Fibroblast of lung (primary cell): ENCODE data around the gene ASTN2. TPM values are rescaled to one million over a fixed set of nuclear protein-coding genes. Genes with fewer than 3 reads are reported as not detected.

Source experiments
- DNase-seq, 2 donors: peaks; one replicate each; pipeline versions ENCODE4 v3.0.0 to v3.0.0-alpha.2; 2010; ENCODE audit warnings: low read depth in 2 of 2
- H2AFZ ChIP-seq: 2 replicates; pipeline ENCODE4 v1.5.1; 2012; ENCODE audit warnings: low read length, control low read depth, inconsistent platforms
- H3K27ac ChIP-seq: 2 replicates; pipeline ENCODE4 v1.5.1; 2011; ENCODE audit warnings: low read length, control low read depth; ENCODE audit not compliant: insufficient read depth
- H3K27me3 ChIP-seq: 2 replicates; pipeline ENCODE4 v1.5.1; 2011; ENCODE audit warnings: mild to moderate bottlenecking, low read length; ENCODE audit not compliant: control insufficient read depth, insufficient read depth
- H3K36me3 ChIP-seq: 2 replicates; pipeline ENCODE4 v1.5.1; 2011; ENCODE audit warnings: low read length; ENCODE audit not compliant: control insufficient read depth, insufficient read depth
- H3K4me1 ChIP-seq: 2 replicates; pipeline ENCODE4 v1.5.1; 2011; ENCODE audit warnings: low read length; ENCODE audit not compliant: control insufficient read depth, insufficient read depth; ENCODE audit errors: extremely low read depth
- H3K4me2 ChIP-seq: 2 replicates; pipeline ENCODE4 v1.5.1; 2011; ENCODE audit warnings: low read length, control low read depth; ENCODE audit not compliant: insufficient read depth; ENCODE audit errors: extremely low read depth
- H3K4me3 ChIP-seq, 4 experiments: fragments of 200-600 bp in 1 of 4; sonication (generic) in 1 of 4; replicated peaks in 1 of 4; 2 replicates each; pipeline ENCODE4 v1.5.1; 2011 to 2016; ENCODE audit warnings: low read length in 4 of 4, low read depth in 3 of 4, mild to moderate bottlenecking in 3 of 4, control low read depth in 2 of 4, inconsistent platforms in 1 of 4, mixed read lengths in 1 of 4; ENCODE audit not compliant: insufficient read depth in 1 of 4; ENCODE audit errors: control extremely low read depth in 1 of 4
- H3K79me2 ChIP-seq: 2 replicates; pipeline ENCODE4 v1.5.1; 2012; ENCODE audit warnings: mild to moderate bottlenecking, low read length, inconsistent platforms; ENCODE audit not compliant: control insufficient read depth, insufficient read depth
- H3K9ac ChIP-seq: 2 replicates; pipeline ENCODE4 v1.5.1; 2011; ENCODE audit warnings: mild to moderate bottlenecking, low read length, control low read depth; ENCODE audit not compliant: insufficient read depth
- H3K9me3 ChIP-seq: 2 replicates; pipeline ENCODE4 v1.5.1; 2012; ENCODE audit warnings: low read depth, low read length; ENCODE audit not compliant: control insufficient read depth, insufficient read depth
- H4K20me1 ChIP-seq: 2 replicates; pipeline ENCODE4 v1.5.1; 2011; ENCODE audit warnings: low read length; ENCODE audit not compliant: control insufficient read depth, insufficient read depth; ENCODE audit errors: extremely low read depth
- EZH2 ChIP-seq: IDR thresholded peaks from 2 replicates; pipeline ENCODE4 v1.5.1; 2012; ENCODE audit warnings: low read length, control low read depth, mild to moderate bottlenecking; ENCODE audit errors: missing control alignments
- polyA plus RNA-seq, 2 donors: library from polyadenylated mRNA; depleted of rRNA in 1 of 2; stranded (reverse) in 1 of 2; unstranded in 1 of 2; fragments of >200 nt; gene quantifications; 2 replicates each; pipeline ENCODE4 v1.2.1, GENCODE V29; 2011 to 2012; ENCODE audit warnings: missing spikeins in 1 of 2
- total RNA-seq: library from RNA; depleted of rRNA; stranded (reverse); fragments of >200 nt; gene quantifications from 2 replicates; pipeline ENCODE4 v1.2.1, GENCODE V29; 2014
- TF ChIP-seq, protein P1 (sequence below), 2 donors: IDR thresholded peaks in 1 of 2; conservative IDR thresholded peaks in 1 of 2; 1 replicate in 1 of 2; 2 replicates in 1 of 2; pipeline ENCODE4 v1.5.1; 2011 to 2012; ENCODE audit warnings: low read length in 2 of 2, control low read depth in 1 of 2, inconsistent platforms in 1 of 2, low read depth in 1 of 2, mild to moderate bottlenecking in 1 of 2

Gene ASTN2
- total and polyA plus RNA-seq, 2 donors (not counting 1 experiment from before 2014, with no cell fraction given): 2.2 to 19.2 TPM

DNA sequence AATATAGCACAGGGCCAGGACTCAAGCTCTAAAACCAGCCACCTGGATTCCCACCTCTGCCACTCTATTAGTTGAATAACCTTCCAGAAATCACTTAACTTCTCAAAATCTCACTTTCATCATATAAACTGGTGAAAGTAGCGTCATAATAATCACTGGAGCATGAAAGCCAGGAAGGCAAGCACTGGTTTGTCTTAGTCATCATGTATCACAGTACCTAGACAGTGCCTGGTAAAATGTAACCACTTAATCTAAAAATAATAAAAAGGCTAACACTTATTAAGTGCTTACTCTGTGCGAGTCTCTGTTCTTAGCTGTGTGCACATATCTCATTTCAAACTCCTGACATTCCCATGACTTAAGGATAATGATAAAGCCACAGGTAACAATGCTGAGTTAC is 109.4 kb downstream of the ASTN2 start:
- Histone ChIP-seq H3K9ac (no peak overlapping the region), H3K4me2 (no peak overlapping the region), H3K79me2 (no peaks in the 10 kb centered on the region), H2AFZ (no peak overlapping the region), H3K4me1 (no peaks in the 10 kb centered on the region), H3K27ac (no peak overlapping the region), H3K9me3 (no peaks in the 10 kb centered on the region), H3K4me3 (no peak overlapping the region), H3K36me3 (no peaks in the 10 kb centered on the region), H3K27me3 (no peaks in the 10 kb centered on the region), H4K20me1 (no peaks in the 10 kb centered on the region)
- DNase-seq: no peak
- TF ChIP-seq, protein P1, sequence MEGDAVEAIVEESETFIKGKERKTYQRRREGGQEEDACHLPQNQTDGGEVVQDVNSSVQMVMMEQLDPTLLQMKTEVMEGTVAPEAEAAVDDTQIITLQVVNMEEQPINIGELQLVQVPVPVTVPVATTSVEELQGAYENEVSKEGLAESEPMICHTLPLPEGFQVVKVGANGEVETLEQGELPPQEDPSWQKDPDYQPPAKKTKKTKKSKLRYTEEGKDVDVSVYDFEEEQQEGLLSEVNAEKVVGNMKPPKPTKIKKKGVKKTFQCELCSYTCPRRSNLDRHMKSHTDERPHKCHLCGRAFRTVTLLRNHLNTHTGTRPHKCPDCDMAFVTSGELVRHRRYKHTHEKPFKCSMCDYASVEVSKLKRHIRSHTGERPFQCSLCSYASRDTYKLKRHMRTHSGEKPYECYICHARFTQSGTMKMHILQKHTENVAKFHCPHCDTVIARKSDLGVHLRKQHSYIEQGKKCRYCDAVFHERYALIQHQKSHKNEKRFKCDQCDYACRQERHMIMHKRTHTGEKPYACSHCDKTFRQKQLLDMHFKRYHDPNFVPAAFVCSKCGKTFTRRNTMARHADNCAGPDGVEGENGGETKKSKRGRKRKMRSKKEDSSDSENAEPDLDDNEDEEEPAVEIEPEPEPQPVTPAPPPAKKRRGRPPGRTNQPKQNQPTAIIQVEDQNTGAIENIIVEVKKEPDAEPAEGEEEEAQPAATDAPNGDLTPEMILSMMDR (conservative IDR thresholded peaks at IDR 0.05 in 1 of 2, IDR thresholded peaks at IDR 0.05 in 1 of 2; ENCODE audit: low read depth in 1 of 2, low read length in 2 of 2): no peak
- no peak for TF ChIP-seq EZH2

- no peak for TF ChIP-seq EZH2
- TF ChIP-seq, protein P1 (conservative IDR thresholded peaks at IDR 0.05 in 1 of 2, IDR thresholded peaks at IDR 0.05 in 1 of 2; ENCODE audit: low read depth in 1 of 2, low read length in 2 of 2): no peak
Observed at GRCh38 chr9:117304549-117304948, 110.3 kb downstream of the ASTN2 start.

DNA sequence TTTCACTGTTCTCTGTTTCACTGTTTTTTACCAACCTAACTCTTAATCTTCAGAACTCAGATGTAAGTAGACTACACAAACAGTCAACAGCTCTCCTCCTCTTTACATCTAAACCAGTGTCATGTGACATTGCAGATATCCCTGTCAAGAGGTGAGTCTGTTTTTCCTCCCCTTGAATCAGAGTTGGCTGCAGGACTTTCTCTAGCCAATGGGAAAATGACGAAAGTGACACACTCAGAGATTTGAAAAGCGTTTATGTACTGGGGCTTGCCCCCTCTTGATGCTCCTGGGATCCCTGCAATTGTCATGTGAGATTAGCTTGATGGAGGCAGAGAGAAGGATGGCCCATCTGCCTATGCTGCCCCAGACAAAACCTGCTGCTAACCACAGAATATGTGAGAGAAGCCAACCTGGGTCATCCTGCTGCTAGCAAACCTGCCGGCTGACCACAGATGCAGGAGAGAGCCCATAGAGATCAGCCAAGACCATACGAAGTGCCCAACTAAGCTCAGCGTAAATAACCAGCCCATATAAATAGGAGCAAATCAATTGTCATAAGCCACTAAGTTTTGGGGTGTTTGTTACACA is 111.1 kb downstream of the ASTN2 start:
- H3K36me3 ChIP-seq: no peaks in the 10 kb centered on the region
- H3K4me2 ChIP-seq: no peak overlapping the region
- no peak overlapping the region for H3K27ac ChIP-seq
- no peaks in the 10 kb centered on the region for H3K4me1 ChIP-seq
- no peak overlapping the region for H2AFZ ChIP-seq
- H3K79me2 ChIP-seq: no peaks in the 10 kb centered on the region
- H4K20me1 ChIP-seq: no peaks in the 10 kb centered on the region
- DNase-seq: no peak
- H3K9ac ChIP-seq: no peak overlapping the region
- TF ChIP-seq EZH2: no peak
- TF ChIP-seq, protein P1 (conservative IDR thresholded peaks at IDR 0.05 in 1 of 2, IDR thresholded peaks at IDR 0.05 in 1 of 2; ENCODE audit: low read depth in 1 of 2, low read length in 2 of 2): no peak
- no peaks in the 10 kb centered on the region for H3K9me3 ChIP-seq
- H3K27me3 ChIP-seq: no peaks in the 10 kb centered on the region
- no peak overlapping the region for H3K4me3 ChIP-seq

More at GRCh38 chr9:117304549-117304948, 110.3 kb downstream of the ASTN2 start:
- Histone ChIP-seq H3K9me3 (no peaks in the 10 kb centered on the region), H3K4me2 (no peak overlapping the region), H3K9ac (no peak overlapping the region), H3K27me3 (no peaks in the 10 kb centered on the region), H3K36me3 (no peaks in the 10 kb centered on the region), H4K20me1 (no peaks in the 10 kb centered on the region), H3K4me3 (no peak overlapping the region), H3K4me1 (no peaks in the 10 kb centered on the region), H2AFZ (no peak overlapping the region), H3K27ac (no peak overlapping the region), H3K79me2 (no peaks in the 10 kb centered on the region)
- no peak for DNase-seq
